Muscle of arm (tissue), 12 donors: ENCODE measurements around the gene WNT9B. TPM values are rescaled to one million over a fixed set of nuclear protein-coding genes. Genes with fewer than 3 reads are reported as not detected.
"Not testable (repeated sequence)": the region's sequence is repeated elsewhere in the genome, so short reads cannot be mapped to it uniquely, and the experiment has no call there.

ENCODE experiments used
- DNase-seq: peaks from one replicate; pipeline ENCODE4 v3.0.0-alpha.2; 2013
- polyA plus RNA-seq, 12 donors: library from polyadenylated mRNA; unstranded; fragments of 120-200 nt; gene quantifications; one replicate each; pipeline ENCODE4 v1.2.1, GENCODE V29; 2013; ENCODE audit not compliant: insufficient read length in 12 of 12

WNT9B gene
- polyA plus RNA-seq, 12 donors: 0.05 to 0.26 (median 0.13) TPM; not detected in 6

DNA sequence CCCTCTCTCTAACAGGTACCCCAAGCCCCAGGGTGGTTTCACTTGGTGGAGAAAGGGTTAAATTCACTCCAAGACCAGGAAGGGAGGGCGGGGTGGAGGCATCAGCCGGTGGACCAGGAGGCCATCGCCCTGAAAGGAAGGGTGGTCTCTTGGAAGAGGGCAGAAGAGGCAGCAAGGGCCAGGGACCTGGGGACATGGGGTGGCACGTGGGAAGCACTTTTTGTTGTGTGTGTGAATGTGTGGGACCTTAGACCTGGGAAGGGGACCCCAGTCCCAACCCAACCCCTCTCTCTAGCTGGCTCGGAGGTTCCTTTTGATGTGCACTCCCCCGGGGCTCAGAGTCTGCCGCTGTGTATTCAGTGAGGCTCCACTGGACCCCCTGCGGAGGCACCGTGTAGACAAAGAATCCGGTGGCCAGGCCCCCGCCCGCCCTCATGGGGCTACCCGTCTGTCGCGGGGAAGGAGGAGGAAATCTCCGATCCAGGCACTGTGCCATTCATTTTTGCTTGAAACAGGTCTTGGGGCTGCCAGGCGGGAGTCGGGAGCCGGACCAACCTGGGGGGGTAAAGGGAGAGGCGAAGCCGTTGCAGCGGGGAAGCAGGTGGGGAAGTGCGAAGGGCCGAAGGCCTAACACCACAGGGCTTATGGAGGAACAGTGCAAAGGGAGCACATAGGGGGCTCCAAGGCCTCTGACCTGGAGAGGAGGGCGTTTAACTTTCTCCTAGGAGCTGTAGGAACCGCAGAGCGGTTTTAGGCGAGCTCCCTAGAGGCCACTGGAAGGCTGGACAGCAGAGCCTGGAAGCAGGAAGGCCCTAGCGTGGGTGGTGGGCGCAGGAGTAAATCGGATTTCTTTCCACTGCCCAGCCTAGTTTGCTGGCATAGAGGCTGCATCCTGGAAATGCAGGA lies 29.6 kb upstream of the WNT9B start:
- DNase-seq: no peak

- DNase-seq: no peak
These were observed 28.9 kb upstream of the WNT9B start for GRCh38 chr17:46822388-46822921.

- DNase-seq: no peak
These were observed 27.7 kb upstream of the WNT9B start for GRCh38 chr17:46823657-46824056.

GRCh38 chr17:46826116-46826515 lies 25.3 kb upstream of the WNT9B start:
- no peak for DNase-seq

DNA sequence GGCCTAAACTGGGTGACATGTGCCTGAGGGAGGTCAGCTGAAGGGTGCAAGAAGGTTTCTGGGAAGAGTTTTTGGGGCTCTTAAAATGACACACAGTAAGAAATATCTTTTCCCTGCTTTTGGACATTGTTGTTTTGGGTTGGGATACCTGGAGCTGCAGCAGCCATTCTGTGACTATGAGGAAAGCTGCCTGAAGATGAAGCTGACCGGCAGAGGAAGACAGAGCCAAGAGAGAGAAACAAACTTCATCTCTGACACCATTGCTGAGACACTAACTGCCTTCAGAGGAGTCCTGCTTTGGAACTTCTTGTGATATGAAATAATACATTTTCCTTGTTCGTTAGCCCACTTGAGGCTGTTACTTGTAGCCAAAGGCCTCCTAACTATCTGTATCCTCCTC lies 24.1 kb upstream of the WNT9B start:
- DNase-seq: no peak

- no peak for DNase-seq
These were observed 19.6 kb upstream of the WNT9B start for GRCh38 chr17:46831573-46832330.

DNA sequence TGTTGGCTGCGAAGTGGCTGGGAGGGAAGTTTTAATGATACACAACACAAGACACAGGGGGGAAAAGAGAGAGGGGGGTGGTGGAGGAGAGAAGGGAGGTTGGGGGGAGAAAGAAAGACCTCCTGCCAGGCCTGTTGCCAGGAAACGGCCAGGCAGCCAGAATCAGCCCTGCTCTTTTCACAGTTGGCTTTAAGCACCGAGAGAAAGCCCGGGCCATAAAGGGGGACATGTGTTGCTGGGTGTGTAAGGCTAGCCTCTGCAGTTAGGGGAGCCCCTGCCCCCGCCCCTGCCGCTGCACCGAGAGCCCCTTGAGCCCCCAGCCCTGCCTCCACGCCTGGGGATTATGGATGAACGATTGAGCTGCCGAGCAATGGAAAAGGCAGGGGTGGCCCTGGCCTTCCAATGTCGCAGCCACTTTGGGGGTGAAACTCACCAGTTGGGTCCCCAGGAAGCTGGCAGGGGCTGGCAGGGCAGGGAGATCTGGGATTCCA lies 19.0 kb upstream of the WNT9B start:
- no peak for DNase-seq

DNA sequence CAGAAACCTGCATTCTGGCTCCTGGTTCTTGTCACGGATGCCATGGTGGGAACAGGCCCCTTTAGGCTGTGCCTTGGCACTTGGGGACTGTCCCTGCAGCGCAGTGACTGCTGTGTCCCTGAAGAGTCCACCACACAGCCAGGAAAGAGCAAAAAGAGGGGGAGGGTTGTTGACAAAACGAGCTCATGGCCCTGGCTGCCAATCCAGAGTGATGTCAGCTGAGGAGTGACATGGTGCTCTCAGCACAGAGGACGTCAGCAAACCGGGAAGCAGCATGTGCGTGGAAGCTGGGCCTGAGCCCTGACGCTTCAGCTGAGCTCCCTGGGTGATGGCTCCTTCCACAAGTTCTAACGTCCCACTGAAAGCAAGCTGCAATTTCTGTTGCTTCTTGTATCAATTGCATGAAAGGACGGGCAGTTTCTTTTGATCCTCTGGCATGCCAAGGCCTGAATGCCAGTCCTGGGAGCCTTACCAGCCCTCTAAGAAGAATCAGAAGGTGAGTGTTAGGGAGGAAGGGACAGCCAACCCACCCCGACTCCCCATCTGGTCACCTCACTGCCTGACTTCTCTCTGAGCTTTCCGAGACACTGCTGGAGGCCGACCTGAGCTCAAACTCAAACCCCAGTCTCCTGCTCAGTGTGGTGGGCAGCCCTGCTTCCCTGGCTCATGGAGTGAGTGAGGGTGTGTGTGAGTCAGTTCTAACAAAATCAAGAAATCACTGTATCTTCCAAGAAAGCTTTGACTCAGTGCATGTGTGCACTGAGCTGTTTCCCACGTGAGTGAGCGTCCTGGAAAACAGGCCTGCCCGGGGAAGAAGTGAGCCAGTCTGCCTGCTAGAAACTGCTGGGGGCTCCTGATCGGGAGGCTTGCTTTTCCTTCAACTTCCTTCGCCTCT lies 18.2 kb upstream of the WNT9B start:
- no peak for DNase-seq

DNA sequence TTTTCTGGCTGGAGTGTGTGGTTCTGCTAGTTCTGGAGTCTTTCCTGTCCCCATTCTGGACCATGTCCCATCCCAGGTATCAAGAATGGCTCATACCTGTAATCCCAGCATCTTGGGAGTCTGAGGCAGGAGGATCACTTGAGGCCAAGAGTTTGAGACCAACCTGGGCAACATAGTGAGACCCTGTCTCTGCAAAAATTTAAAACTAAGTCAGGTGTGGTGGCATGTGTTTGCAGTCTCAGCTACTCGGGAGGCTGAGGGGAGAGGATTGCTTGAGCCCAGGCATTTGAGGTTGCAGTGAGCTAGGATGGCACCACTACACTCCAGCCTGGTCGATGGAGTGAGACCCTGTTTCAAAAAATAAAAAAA lies 17.6 kb upstream of the WNT9B start:
- DNase-seq: no peak

DNA sequence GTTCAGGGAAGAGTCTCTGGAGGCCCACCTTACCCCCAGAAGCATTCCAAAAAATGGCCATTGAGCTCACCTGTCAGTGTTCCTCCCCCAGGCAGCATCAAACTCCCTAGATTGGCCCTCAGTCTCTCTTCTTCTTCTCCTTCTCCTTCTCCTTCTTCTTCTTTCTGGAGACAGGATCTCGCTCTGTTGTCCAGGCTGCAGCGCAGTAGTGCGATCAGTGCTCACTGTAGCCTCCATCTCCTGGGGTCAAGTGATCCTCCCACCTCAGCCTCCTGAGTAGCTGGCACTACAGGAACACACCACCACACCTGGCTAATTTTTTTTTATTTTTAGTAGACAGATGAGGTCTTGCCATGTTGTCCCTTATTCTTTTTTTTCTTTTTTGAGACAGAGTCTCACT lies 16.5 kb upstream of the WNT9B start:
- DNase-seq: no peak

GRCh38 chr17:46836500-46836899 lies 14.9 kb upstream of the WNT9B start:
- DNase-seq: no peak

DNA sequence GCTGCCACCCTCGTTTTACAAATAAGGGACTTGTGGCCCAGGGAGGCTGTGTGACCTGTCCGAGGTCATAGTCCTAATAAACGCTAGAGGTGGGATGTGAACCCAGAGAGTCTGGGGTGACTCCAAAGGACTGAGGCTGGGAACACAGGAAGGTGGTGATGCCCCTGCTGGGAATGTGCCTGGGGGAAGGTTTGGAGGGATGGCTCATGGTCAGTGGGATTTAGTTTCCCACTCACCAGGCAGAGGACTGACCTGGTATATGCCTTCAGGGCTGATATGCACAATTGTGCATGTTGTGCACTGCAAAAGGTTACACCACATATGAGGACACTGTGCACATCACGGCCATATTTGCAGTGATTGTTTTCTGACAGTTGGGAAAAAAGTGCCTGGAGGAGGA lies 13.9 kb upstream of the WNT9B start:
- DNase-seq: no peak

GRCh38 chr17:46839211-46839610 lies 12.2 kb upstream of the WNT9B start:
- no peak for DNase-seq

DNA sequence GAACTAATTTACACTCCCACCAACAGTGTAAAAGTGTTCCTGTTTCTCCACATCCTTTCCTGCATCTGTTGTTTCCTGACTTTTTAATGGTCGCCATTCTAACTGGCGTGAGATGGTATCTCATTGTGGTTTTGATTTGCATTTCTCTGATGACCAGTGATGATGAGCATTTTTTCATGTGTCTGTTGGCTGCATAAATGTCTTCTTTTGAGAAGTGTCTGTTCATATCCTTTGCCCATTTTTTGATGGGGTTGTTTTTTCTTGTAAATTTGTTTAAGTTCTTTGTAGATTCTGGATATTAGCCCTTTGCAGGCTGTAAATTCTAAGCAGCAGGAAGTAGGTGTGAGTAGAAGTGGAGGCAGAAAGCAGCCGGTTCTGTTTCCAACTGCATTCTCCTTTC lies 10.8 kb upstream of the WNT9B start:
- not testable (repeated sequence) for DNase-seq

GRCh38 chr17:46841561-46842379 lies 9.6 kb upstream of the WNT9B start:
- DNase-seq: no peak

DNA sequence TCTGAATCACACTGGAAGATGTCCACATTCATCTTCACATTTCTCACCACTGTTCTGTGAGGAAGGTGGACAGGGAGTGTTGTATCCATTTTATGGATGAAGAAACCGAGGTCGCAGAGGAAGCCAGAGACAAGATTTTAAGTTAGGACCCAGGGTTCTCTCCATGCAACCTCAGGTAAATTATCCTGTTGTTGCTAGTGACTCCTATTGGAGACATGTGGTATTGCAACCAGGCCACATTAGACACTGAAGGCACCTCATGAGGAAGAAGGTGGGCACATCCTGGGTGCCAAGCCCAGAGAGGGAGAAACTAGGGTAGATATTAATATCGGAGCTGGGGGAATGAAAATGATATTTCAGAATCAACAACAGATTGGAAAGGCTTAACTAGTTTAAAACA lies 8.5 kb upstream of the WNT9B start:
- DNase-seq: no peak

GRCh38 chr17:46847204-46848191 lies 3.9 kb upstream of the WNT9B start:
- DNase-seq: no peak

DNA sequence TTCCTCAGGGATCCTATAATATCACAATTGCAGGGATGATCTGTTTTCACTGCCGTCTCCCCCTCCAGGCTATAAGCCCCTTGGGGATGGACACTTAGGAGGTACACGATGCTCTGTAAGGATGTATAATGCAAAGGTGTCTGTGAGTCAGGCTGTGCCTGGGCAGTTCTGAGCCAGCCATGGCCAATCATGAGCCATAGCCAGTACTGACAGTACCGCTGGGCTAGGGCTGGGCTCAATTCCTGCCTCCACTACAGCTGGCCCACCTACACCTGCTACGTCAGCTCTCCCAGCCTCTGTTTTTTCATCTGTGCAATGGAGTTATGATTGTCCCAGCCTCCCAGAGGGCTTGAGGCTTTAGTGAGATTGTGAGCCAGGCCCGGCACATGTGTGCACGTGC lies 2.8 kb upstream of the WNT9B start:
- DNase-seq: no peak

DNA sequence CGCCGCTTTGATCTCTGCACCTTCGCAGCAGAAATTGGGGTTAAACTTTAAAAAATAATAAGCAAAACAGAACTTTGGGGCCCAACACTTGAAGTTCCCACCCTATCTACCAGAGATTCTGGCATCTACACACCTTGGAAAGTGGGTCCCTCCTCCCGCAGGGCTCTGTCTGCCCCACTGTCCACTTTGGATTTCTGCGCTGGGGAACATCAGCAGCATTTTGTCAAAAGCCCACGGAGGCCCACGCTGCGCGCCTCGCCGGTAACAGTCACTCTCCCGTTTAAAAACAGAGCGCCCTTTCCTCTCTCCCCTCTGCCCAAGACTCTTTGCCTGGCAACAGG lies 725 bp upstream of the WNT9B start:
- DNase-seq: no peak
